Gastroesophageal sphincter (tissue), 3 donors: ENCODE results near the gene NEUROG1.

Experiments used
- CTCF ChIP-seq, 4 experiments: fragments of 200-600 bp in 2 of 4; fragments of 450-650 bp in 2 of 4; sonication (generic) in 1 of 4; IDR thresholded peaks; one replicate each; pipeline ENCODE4 v1.5.1; 2017 to 2019; ENCODE audit warnings: antibody characterized with exemption in 4 of 4, mild to moderate bottlenecking in 2 of 4, moderate library complexity in 2 of 4
- POLR2A ChIP-seq, 2 donors: fragments of 450-650 bp; IDR thresholded peaks; one replicate each; pipeline ENCODE4 v1.6.1; 2017; ENCODE audit warnings: antibody characterized with exemption in 2 of 2, mild to moderate bottlenecking in 2 of 2, moderate library complexity in 1 of 2

DNA sequence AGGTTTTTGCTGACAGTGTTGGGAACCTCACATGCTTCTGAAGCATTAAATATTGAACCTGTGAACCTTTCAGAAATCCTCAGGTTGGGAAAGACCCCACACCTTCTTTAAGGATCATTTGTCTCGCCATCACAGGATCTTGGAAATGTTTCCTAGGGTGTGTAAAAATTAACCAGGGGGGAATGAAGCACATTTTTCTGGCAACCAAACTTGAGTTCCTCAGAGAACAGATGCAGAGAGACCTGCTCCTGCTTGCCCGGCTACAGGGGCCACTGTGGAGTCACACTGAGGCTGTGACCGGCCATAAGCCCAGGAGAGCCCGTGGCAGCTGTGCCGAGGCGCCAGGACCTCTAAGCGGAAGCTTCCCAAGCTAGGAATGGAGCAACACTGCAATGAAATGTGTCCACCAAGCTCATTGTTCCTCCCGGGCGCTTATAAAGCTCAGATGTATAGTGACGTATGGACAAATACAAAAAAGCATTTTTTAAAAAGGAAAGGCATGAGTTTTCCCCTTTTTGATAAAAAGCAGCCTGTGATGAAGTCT is 35.4 kb upstream of the NEUROG1 start:
- TF ChIP-seq CTCF (IDR thresholded peaks at IDR 0.05) = no peak
- no peak for TF ChIP-seq POLR2A (IDR thresholded peaks at IDR 0.05)
